ENCODE results near the gene TMED5. TPM values are rescaled to one million over a fixed set of nuclear protein-coding genes. Genes with fewer than 3 reads are reported as not detected.

TMED5 gene
- total and polyA plus RNA-seq, 12 donors, result 8.5 to 181 (median 85.7) TPM

DNA sequence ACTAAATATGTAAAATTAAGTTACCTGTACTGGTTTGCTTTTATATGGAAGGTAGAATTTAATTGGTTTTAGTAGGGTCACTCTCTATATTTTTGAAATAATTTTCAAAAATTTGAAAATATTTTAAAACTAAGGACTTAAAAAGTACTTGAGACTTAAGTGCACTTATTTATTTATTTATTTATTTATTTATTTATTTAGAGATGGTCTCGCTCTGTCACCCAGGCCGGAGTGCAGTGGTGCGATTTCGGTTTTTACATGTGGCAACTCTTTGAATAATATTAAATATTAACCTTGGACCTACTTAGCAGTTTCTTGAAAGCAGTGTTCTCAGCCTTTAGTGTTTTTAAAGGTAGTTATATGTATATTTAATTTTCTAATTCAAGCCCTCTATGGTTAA lies 36.4 kb downstream of the TMED5 start:
- Histone ChIP-seq H3K9me3 (replicated peaks in 1 of 3) (no peaks in the 10 kb centered on the region), H3K4me1 (replicated peaks in 1 of 2) (peaks cover 0 to 5% of the 10 kb centered on the region in 2 donors), H3K27me3 (no peaks in the 10 kb centered on the region), H3K36me3 (replicated peaks in 1 of 2) (peaks cover 0 to 5% of the 10 kb centered on the region in 2 donors), H3K27ac (no peak overlapping the region), H3K4me3 (no peak overlapping the region)
- TF ChIP-seq, protein P1, sequence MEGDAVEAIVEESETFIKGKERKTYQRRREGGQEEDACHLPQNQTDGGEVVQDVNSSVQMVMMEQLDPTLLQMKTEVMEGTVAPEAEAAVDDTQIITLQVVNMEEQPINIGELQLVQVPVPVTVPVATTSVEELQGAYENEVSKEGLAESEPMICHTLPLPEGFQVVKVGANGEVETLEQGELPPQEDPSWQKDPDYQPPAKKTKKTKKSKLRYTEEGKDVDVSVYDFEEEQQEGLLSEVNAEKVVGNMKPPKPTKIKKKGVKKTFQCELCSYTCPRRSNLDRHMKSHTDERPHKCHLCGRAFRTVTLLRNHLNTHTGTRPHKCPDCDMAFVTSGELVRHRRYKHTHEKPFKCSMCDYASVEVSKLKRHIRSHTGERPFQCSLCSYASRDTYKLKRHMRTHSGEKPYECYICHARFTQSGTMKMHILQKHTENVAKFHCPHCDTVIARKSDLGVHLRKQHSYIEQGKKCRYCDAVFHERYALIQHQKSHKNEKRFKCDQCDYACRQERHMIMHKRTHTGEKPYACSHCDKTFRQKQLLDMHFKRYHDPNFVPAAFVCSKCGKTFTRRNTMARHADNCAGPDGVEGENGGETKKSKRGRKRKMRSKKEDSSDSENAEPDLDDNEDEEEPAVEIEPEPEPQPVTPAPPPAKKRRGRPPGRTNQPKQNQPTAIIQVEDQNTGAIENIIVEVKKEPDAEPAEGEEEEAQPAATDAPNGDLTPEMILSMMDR (IDR thresholded peaks at IDR 0.05), result no peak
- TF ChIP-seq POLR2A (IDR thresholded peaks at IDR 0.05), result no peak
- 94 to 97% (median 96%) methylated on average over 4 of the region's 4 CpGs for WGBS, 4 donors
- intact Hi-C loops (cut with DNase I), result no loop called here
- no peak for DNase-seq

DNA sequence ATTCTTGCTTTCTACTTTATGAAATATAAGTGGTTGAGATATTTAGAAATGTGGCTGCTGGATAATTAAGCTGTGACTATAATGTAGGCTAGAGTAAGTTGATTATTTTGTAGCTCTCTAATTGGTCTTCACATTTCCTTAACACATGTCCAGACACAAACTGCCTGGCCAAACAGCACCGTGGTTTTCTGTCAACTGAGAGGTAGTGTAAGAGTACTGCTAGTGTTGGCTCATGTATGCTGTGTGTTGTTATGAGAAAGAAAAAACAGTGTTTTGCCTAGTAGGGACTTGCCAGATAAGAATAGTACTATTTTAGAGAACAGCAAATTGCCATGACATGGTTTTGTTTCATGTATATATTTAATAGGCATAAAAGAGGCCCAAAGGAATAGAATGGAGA lies 37.1 kb downstream of the TMED5 start:
- H3K9me3 ChIP-seq (replicated peaks in 1 of 3), result no peaks in the 10 kb centered on the region
- intact Hi-C loops (cut with DNase I), result no loop called here
- peaks cover 0 to 5% of the 10 kb centered on the region in 2 donors for H3K4me1 ChIP-seq (replicated peaks in 1 of 2)
- DNase-seq, result no peak
- TF ChIP-seq POLR2A (IDR thresholded peaks at IDR 0.05), result no peak
- TF ChIP-seq, protein P1 (IDR thresholded peaks at IDR 0.05), result no peak
- H3K4me3 ChIP-seq, result no peak overlapping the region
- H3K36me3 ChIP-seq (replicated peaks in 1 of 2), result peaks cover 0 to 6% of the 10 kb centered on the region in 2 donors
- H3K27me3 ChIP-seq, result no peaks in the 10 kb centered on the region
- 65 to 88% (median 81%) methylated on average over 1 of the region's 1 CpG for whole genome bisulfite sequencing, 4 donors
- no peak overlapping the region for H3K27ac ChIP-seq

DNA sequence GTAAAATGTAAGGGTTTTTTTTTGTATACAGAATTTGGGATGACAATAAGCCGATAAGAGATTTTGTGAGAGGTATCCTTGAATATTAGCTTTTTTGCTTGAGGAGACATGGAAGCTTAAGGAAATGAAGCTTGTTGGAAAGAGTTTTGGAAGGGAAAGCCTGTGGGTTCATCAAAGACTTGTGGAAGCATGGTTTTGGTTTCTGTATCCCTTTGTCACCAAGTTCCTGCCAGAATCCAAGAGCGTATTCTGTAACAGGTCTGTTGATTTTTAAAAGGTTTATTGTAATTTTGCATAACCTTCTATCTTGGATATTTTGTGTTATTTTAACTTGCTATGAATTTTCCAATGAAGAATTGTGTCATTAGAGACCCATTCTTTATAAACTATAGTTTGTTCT lies 38.1 kb downstream of the TMED5 start:
- 94 to 98% (median 97%) methylated on average over 2 of the region's 2 CpGs for WGBS, 4 donors
- no peak overlapping the region for H3K4me3 ChIP-seq
- H3K27me3 ChIP-seq, result no peaks in the 10 kb centered on the region
- intact Hi-C loops (cut with DNase I), result no loop called here
- no peaks in the 10 kb centered on the region for H3K4me1 ChIP-seq (replicated peaks in 1 of 2)
- TF ChIP-seq POLR2A (IDR thresholded peaks at IDR 0.05), result no peak
- TF ChIP-seq, protein P1 (IDR thresholded peaks at IDR 0.05), result no peak
- no peaks in the 10 kb centered on the region for H3K9me3 ChIP-seq (replicated peaks in 1 of 3)
- no peak overlapping the region for H3K27ac ChIP-seq
- no peak for DNase-seq
- peaks cover 0 to 6% of the 10 kb centered on the region in 2 donors for H3K36me3 ChIP-seq (replicated peaks in 1 of 2)

DNA sequence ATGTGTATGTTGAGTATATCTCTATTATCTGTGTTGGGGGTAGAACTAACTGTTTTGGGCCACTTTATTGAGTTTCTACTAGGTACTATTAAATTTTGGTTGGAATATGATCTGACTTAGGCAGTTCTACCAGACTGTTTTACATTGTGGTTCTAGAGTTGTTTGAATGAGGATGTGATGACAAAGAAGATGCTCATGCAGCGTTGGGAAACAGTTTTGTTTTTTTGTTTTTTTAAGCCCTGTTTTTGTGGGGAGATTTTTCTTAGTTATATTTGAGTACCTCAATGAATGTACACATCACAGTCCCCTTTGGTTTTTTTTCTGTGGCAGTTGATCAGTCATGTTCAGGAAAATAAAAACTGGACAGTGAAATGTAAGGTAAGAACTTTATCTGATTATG lies 40.1 kb downstream of the TMED5 start:
- no peak overlapping the region for H3K27ac ChIP-seq
- no peaks in the 10 kb centered on the region for H3K9me3 ChIP-seq (replicated peaks in 1 of 3)
- no peaks in the 10 kb centered on the region for H3K4me1 ChIP-seq (replicated peaks in 1 of 2)
- no peak for TF ChIP-seq POLR2A (IDR thresholded peaks at IDR 0.05)
- TF ChIP-seq, protein P1 (IDR thresholded peaks at IDR 0.05), result no peak
- no peak for DNase-seq
- WGBS, 4 donors, result 85 to 91% (median 86%) methylated on average over 1 of the region's 1 CpG
- H3K36me3 ChIP-seq (replicated peaks in 1 of 2), result peaks cover 0 to 13% of the 10 kb centered on the region in 2 donors
- intact Hi-C loops (cut with DNase I), result no loop called here
- H3K4me3 ChIP-seq, result no peak overlapping the region
- no peaks in the 10 kb centered on the region for H3K27me3 ChIP-seq
